ENCODE results near the gene SPSB1. TPM values are rescaled to one million over a fixed set of nuclear protein-coding genes. Genes with fewer than 3 reads are reported as not detected.

The SPSB1 gene
- total RNA-seq, 2 donors from 2014 or later, result 20.4 to 26.9 TPM

DNA sequence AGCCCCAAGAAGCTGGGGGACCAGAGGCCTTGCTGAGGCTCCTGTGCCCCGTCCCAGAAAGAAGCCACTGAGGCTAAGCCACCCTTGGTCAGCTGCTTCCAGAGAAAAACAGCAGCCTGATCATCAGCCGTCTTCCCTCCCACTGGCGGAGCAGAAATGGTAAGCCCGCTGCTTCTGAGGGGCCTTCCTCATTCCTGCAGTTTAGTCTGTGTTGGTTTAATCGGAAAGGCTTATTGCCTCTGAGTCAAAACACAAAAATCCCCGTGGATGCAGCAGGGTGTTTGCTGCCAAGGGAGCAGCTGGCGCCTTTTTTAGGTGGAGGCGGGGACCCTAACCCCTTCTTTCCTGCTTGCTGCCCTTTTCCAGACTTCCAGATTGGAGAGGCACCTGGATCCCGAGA, 33.9 kb downstream of the SPSB1 start:
- peaks cover 4% of the 10 kb centered on the region for H3K4me1 ChIP-seq (ENCODE audit: control insufficient read depth, insufficient read depth, low read length)
- no peaks in the 10 kb centered on the region for H3K27me3 Mint-ChIP-seq (ENCODE audit: insufficient read depth)
- 91 to 95% methylated on average over 8 to 9 of the region's 9 CpGs for WGBS, 2 experiments (ENCODE audit: insufficient coverage in 1 of 2, insufficient read length in 1 of 2)
- H3K27ac ChIP-seq (ENCODE audit: low read depth, low read length), result no peak overlapping the region
- H3K9me3 ChIP-seq (ENCODE audit: control insufficient read depth, low read length), result no peaks in the 10 kb centered on the region
- H3K9me3 Mint-ChIP-seq, result no peaks in the 10 kb centered on the region
- no peak overlapping the region for H3K4me3 Mint-ChIP-seq
- H3K36me3 Mint-ChIP-seq (ENCODE audit: low read depth), result peaks cover 4% of the 10 kb centered on the region
- no peak overlapping the region for H3K4me3 ChIP-seq (ENCODE audit: low read length)
- TF ChIP-seq, protein P1, sequence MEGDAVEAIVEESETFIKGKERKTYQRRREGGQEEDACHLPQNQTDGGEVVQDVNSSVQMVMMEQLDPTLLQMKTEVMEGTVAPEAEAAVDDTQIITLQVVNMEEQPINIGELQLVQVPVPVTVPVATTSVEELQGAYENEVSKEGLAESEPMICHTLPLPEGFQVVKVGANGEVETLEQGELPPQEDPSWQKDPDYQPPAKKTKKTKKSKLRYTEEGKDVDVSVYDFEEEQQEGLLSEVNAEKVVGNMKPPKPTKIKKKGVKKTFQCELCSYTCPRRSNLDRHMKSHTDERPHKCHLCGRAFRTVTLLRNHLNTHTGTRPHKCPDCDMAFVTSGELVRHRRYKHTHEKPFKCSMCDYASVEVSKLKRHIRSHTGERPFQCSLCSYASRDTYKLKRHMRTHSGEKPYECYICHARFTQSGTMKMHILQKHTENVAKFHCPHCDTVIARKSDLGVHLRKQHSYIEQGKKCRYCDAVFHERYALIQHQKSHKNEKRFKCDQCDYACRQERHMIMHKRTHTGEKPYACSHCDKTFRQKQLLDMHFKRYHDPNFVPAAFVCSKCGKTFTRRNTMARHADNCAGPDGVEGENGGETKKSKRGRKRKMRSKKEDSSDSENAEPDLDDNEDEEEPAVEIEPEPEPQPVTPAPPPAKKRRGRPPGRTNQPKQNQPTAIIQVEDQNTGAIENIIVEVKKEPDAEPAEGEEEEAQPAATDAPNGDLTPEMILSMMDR (conservative IDR thresholded peaks at IDR 0.05), result no peak
- no peak overlapping the region for H3K9ac ChIP-seq (ENCODE audit: extremely low read depth, low read length, poor library complexity, severe bottlenecking)
- no peaks in the 10 kb centered on the region for H3K36me3 ChIP-seq (ENCODE audit: control insufficient read depth, insufficient read depth, low read length)
- no peak for DNase-seq
- H3K4me1 Mint-ChIP-seq, result peaks cover 10% of the 10 kb centered on the region
- no peaks in the 10 kb centered on the region for H3K27me3 ChIP-seq (ENCODE audit: control insufficient read depth, insufficient read depth, low read length, poor library complexity, severe bottlenecking)
- H3K27ac Mint-ChIP-seq, result no peak overlapping the region

DNA sequence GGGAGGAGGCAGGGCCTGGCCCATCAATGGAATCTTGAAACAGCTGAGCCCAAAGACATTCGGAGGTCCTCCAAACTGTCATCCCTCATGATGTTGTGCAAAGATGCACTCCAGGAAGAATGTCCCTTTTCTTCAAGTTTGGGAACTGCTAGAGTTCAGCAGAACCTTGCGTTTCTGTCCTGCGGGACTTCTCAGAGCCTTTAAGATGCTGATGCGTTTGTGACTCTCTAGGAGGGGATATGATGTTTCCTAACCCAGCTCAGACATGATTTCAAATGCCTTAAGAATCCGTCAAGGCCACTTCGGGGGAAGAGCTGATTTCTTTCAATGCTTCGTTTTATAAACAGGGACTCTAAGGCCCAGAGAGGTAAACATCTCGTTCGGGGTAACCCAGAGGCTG, 35.5 kb downstream of the SPSB1 start:
- TF ChIP-seq, protein P1 (conservative IDR thresholded peaks at IDR 0.05), result no peak
- Mint-ChIP-seq H3K9me3 (no peaks in the 10 kb centered on the region), H3K27me3 (ENCODE audit: insufficient read depth) (no peaks in the 10 kb centered on the region), H3K4me1 (peaks cover 3% of the 10 kb centered on the region), H3K36me3 (ENCODE audit: low read depth) (peaks cover 3% of the 10 kb centered on the region), H3K27ac (no peak overlapping the region), H3K4me3 (no peak overlapping the region)
- H3K36me3 ChIP-seq (ENCODE audit: control insufficient read depth, insufficient read depth, low read length), result no peaks in the 10 kb centered on the region
- no peaks in the 10 kb centered on the region for H3K9me3 ChIP-seq (ENCODE audit: control insufficient read depth, low read length)
- peaks cover 4% of the 10 kb centered on the region for H3K4me1 ChIP-seq (ENCODE audit: control insufficient read depth, insufficient read depth, low read length)
- H3K4me3 ChIP-seq (ENCODE audit: low read length), result no peak overlapping the region
- H3K9ac ChIP-seq (ENCODE audit: extremely low read depth, low read length, poor library complexity, severe bottlenecking), result no peak overlapping the region
- 90 to 96% methylated on average over 9 of the region's 9 CpGs for WGBS, 2 experiments (ENCODE audit: insufficient coverage in 1 of 2, insufficient read length in 1 of 2)
- H3K27me3 ChIP-seq (ENCODE audit: control insufficient read depth, insufficient read depth, low read length, poor library complexity, severe bottlenecking), result no peaks in the 10 kb centered on the region
- DNase-seq, result no peak
- no peak overlapping the region for H3K27ac ChIP-seq (ENCODE audit: low read depth, low read length)

DNA sequence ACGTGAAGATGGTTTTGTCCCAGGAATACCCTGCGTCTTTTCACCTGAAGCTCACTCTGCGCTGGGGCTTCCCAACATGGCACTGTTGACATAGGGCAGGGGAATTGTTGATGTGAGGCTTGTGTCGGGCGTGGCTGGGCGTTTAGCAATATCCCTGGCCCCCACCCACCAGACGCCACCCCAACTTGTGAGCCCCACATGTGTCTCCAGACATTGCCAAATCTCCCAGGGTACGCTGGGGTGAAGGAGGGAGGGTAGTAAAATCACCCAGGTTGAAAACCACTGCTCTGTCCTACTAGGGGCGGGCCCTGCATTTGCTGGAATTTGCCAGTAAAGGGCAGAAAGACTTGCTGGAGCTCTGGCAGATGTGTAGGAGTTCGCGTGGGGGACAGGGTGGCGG, 36.0 kb downstream of the SPSB1 start:
- Mint-ChIP-seq H3K9me3 (no peaks in the 10 kb centered on the region), H3K27ac (no peak overlapping the region), H3K36me3 (ENCODE audit: low read depth) (peaks cover 4% of the 10 kb centered on the region), H3K4me1 (peaks cover 3% of the 10 kb centered on the region), H3K4me3 (no peak overlapping the region), H3K27me3 (ENCODE audit: insufficient read depth) (no peaks in the 10 kb centered on the region)
- Histone ChIP-seq H3K4me1 (ENCODE audit: control insufficient read depth, insufficient read depth, low read length) (peaks cover 4% of the 10 kb centered on the region), H3K36me3 (ENCODE audit: control insufficient read depth, insufficient read depth, low read length) (no peaks in the 10 kb centered on the region), H3K9ac (ENCODE audit: extremely low read depth, low read length, poor library complexity, severe bottlenecking) (no peak overlapping the region), H3K27me3 (ENCODE audit: control insufficient read depth, insufficient read depth, low read length, poor library complexity, severe bottlenecking) (no peaks in the 10 kb centered on the region), H3K27ac (ENCODE audit: low read depth, low read length) (no peak overlapping the region), H3K9me3 (ENCODE audit: control insufficient read depth, low read length) (no peaks in the 10 kb centered on the region), H3K4me3 (ENCODE audit: low read length) (no peak overlapping the region)
- no peak for DNase-seq
- WGBS, 2 experiments (ENCODE audit: insufficient coverage in 1 of 2, insufficient read length in 1 of 2), result 87 to 91% methylated on average over 4 to 12 of the region's 12 CpGs
- TF ChIP-seq, protein P1 (conservative IDR thresholded peaks at IDR 0.05), result no peak
